Epithelial cell of esophagus (primary cell): Measurements from ENCODE around the gene POU3F4.

ENCODE experiments used
- DNase-seq: peaks from one replicate; pipeline ENCODE4 v3.0.0; 2010; ENCODE audit warnings: low read depth
- H3K4me3 ChIP-seq: 2 replicates; pipeline ENCODE4 v1.5.1; 2011; ENCODE audit warnings: mild to moderate bottlenecking, low read length, control low read depth
- CTCF ChIP-seq: IDR thresholded peaks from 2 replicates; pipeline ENCODE4 v1.5.1; 2011; ENCODE audit warnings: low read depth, mild to moderate bottlenecking, low read length, control low read depth, inconsistent platforms; ENCODE audit not compliant: insufficient read depth; ENCODE audit errors: missing control alignments

POU3F4 gene

GRCh38 chrX:83508526-83509253, 600 bp downstream of the POU3F4 start:
- no peak for DNase-seq
- H3K4me3 ChIP-seq, result no peak overlapping the region
- no peak for TF ChIP-seq CTCF

- DNase-seq, result no peak
- H3K4me3 ChIP-seq, result no peak overlapping the region
- TF ChIP-seq CTCF, result no peak
Observed at GRCh38 chrX:83509254-83509801, 1.2 kb downstream of the POU3F4 start.

GRCh38 chrX:83510510-83511062, 2.5 kb downstream of the POU3F4 start:
- no peak for DNase-seq
- no peak overlapping the region for H3K4me3 ChIP-seq
- no peak for TF ChIP-seq CTCF

- DNase-seq, result no peak
- no peak for TF ChIP-seq CTCF
- H3K4me3 ChIP-seq, result no peak overlapping the region
Observed at GRCh38 chrX:83511208-83511607, 3.1 kb downstream of the POU3F4 start.

- no peak overlapping the region for H3K4me3 ChIP-seq
- no peak for TF ChIP-seq CTCF
- no peak for DNase-seq
Observed at GRCh38 chrX:83512111-83512510, 4.0 kb downstream of the POU3F4 start.

- no peak overlapping the region for H3K4me3 ChIP-seq
- TF ChIP-seq CTCF, result no peak
- no peak for DNase-seq
Observed at GRCh38 chrX:83516597-83516996, 8.5 kb downstream of the POU3F4 start.
